ENCODE data around the gene SPRN. TPM values are rescaled to one million over a fixed set of nuclear protein-coding genes. Genes with fewer than 3 reads are reported as not detected.
"Not testable (repeated sequence)": the region's sequence is repeated elsewhere in the genome, so short reads cannot be mapped to it uniquely, and the experiment has no call there.

Gene SPRN
- total RNA-seq, 2 experiments from 2014 or later, result not detected

DNA sequence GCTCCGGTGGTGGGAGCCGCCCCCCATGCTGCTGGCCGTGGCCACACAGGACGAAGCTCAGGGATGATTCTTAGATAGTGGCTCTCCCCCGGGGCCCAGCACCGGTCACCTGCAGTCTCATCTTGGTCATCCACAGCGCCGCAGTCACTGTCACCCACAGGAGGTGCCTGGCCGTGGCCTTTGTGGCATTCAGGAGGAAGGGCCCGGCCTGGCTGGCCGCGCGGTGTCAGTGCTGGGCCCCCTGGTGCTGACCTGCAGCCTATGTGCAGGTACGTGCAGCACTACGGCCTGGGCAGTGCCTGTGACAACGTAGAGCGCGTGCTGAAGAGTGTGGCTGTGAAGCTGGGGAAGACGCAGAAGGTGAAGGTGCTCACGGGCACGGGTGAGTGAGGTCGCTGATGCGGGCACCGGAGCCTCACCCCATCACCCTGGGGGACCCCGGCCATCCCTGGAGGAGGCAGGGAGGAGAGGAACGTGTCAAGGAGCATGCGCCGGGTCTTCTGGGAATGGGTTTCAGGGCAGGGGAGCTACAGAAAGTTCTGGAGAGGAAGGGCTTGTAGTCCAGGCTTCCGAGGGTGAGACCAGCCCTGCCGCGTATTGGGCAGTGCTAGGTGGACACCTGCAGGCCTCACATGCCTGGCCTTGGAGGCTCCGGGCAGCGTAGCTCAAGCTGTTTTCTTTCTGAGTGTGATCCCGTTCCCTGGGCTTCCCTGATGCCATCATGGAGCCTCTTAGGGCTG lies 5.0 kb downstream of the SPRN start:
- peaks cover 1% of the 10 kb centered on the region for H3K4me1 Mint-ChIP-seq
- peaks cover 9% of the 10 kb centered on the region for H3K9me3 Mint-ChIP-seq
- POLR2A ChIA-PET, result interaction anchor here (1.4 kb wide), 1 partner anchor 38 kb away, joined by 3 read pairs; no protein-coding TSS in a partner anchor
- no peak for DNase-seq
- no peak for ATAC-seq (ENCODE audit: low read depth)
- no peak overlapping the region for H3K27ac Mint-ChIP-seq
- H3K36me3 Mint-ChIP-seq, result peaks cover 16% of the 10 kb centered on the region
- peaks cover 9% of the 10 kb centered on the region for H3K27me3 Mint-ChIP-seq
- H3K4me3 Mint-ChIP-seq, result no peak overlapping the region

GRCh38 chr10:133418289-133418993 lies 6.0 kb downstream of the SPRN start:
- POLR2A ChIA-PET, result interaction anchor here (1.4 kb wide), 1 partner anchor 37 kb away, joined by 3 read pairs; no protein-coding TSS in a partner anchor
- H3K36me3 Mint-ChIP-seq, result peaks cover 23% of the 10 kb centered on the region
- ATAC-seq (ENCODE audit: low read depth), result no peak

DNA sequence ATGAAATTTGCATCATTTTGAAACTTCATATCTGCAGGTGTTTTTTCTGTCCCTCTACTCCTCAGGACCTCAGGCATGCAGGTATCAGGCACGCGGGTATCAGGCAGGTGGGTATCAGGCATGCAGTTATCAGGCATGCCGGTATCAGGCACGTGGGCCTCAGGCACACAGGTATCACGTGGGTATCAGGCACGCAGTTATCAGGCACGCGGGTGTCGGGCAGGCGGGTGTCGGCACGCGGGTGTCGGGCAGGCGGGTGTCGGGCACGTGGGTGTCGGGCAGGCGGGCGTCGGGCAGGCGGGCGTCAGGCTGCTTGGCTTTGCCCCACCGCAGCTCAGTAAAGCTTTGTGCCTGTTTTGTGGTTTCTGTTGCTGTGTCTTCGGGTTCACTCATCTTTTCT lies 8.7 kb downstream of the SPRN start:
- H3K9me3 Mint-ChIP-seq, result peaks cover 21% of the 10 kb centered on the region
- H3K27me3 Mint-ChIP-seq, result no peaks in the 10 kb centered on the region
- no peak for ATAC-seq (ENCODE audit: low read depth)
- DNase-seq, result peak; percentile 21
- POLR2A ChIA-PET, result no interaction called here
- H3K36me3 Mint-ChIP-seq, result peaks cover 48% of the 10 kb centered on the region
- no peak overlapping the region for H3K4me3 Mint-ChIP-seq
- H3K4me1 Mint-ChIP-seq, result peaks cover 1% of the 10 kb centered on the region
- H3K27ac Mint-ChIP-seq, result no peak overlapping the region

More at GRCh38 chr10:133418289-133418993, 6.0 kb downstream of the SPRN start:
- peaks cover 6% of the 10 kb centered on the region for H3K27me3 Mint-ChIP-seq
- DNase-seq, result no peak
- peaks cover 11% of the 10 kb centered on the region for H3K9me3 Mint-ChIP-seq
- H3K27ac Mint-ChIP-seq, result no peak overlapping the region
- H3K4me3 Mint-ChIP-seq, result no peak overlapping the region
- H3K4me1 Mint-ChIP-seq, result peaks cover 1% of the 10 kb centered on the region

- ATAC-seq (ENCODE audit: low read depth); POLR2A ChIA-PET; H3K4me3 Mint-ChIP-seq; H3K27ac Mint-ChIP-seq; H3K4me1 Mint-ChIP-seq; H3K27me3 Mint-ChIP-seq; DNase-seq: not testable (repeated sequence)
- Mint-ChIP-seq H3K36me3 (peaks cover 60% of the 10 kb centered on the region), H3K9me3 (peaks cover 27% of the 10 kb centered on the region)
These were observed 10.0 kb downstream of the SPRN start for GRCh38 chr10:133414401-133414800.

GRCh38 chr10:133412381-133412711 lies 12.1 kb downstream of the SPRN start:
- no peak overlapping the region for H3K4me3 Mint-ChIP-seq
- peaks cover 78% of the 10 kb centered on the region for H3K36me3 Mint-ChIP-seq
- ATAC-seq (ENCODE audit: low read depth), result no peak
- POLR2A ChIA-PET, result interaction anchor here (1.5 kb wide), 1 partner anchor 10 kb away, joined by 4 read pairs; no protein-coding TSS in a partner anchor
- no peaks in the 10 kb centered on the region for H3K27me3 Mint-ChIP-seq
- DNase-seq, result no peak
- peaks cover 31% of the 10 kb centered on the region for H3K9me3 Mint-ChIP-seq
- H3K27ac Mint-ChIP-seq, result no peak overlapping the region
- peaks cover 7% of the 10 kb centered on the region for H3K4me1 Mint-ChIP-seq

DNA sequence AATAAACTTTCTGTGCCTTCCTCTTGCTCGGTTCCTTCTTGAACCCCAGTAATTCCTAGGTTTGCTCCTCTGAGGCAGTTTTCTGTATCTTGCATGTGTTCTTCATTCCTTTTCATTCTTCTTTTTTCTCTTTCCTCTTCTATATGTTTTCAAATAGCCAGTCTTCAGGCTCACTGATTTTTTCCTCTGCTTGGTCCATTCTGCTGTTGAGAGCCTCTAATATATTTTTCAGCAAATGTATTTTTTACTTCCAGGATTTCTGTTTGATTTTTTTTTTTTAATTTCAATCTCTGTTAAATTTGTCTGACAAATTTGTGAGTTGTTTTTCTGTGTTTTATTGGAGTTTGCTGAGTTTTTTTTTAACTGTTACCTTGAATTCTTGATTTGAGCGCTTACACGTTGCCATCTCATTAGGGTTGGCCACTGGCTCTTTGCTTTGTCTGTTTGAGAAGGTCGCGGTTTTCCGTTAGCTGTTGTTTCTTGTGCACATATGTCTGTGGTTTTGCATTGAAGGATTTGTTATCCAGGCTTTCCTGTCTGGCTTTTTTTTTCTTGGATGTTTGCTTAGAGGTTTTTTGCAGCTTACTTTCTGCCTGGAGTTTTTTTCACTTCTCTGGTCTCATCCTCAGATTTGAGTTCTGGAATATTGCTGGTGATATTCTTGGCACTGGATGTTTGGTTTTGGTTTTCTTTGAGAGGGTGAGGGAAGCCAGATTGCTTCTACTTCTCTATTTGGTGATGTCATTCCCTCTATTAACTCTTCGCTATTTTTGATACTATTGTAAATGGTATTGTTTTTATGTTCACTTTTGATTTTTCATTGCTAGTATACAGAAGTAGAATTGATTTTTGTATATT lies 12.7 kb downstream of the SPRN start:
- Mint-ChIP-seq H3K36me3 (peaks cover 83% of the 10 kb centered on the region), H3K27ac (no peak overlapping the region), H3K4me1 (peaks cover 10% of the 10 kb centered on the region), H3K4me3 (no peak overlapping the region), H3K27me3 (no peaks in the 10 kb centered on the region), H3K9me3 (peaks cover 31% of the 10 kb centered on the region)
- POLR2A ChIA-PET, result interaction anchor here (1.5 kb wide), 1 partner anchor 10 kb away, joined by 4 read pairs; no protein-coding TSS in a partner anchor
- DNase-seq (no peak), ATAC-seq (ENCODE audit: low read depth) (no peak)

DNA sequence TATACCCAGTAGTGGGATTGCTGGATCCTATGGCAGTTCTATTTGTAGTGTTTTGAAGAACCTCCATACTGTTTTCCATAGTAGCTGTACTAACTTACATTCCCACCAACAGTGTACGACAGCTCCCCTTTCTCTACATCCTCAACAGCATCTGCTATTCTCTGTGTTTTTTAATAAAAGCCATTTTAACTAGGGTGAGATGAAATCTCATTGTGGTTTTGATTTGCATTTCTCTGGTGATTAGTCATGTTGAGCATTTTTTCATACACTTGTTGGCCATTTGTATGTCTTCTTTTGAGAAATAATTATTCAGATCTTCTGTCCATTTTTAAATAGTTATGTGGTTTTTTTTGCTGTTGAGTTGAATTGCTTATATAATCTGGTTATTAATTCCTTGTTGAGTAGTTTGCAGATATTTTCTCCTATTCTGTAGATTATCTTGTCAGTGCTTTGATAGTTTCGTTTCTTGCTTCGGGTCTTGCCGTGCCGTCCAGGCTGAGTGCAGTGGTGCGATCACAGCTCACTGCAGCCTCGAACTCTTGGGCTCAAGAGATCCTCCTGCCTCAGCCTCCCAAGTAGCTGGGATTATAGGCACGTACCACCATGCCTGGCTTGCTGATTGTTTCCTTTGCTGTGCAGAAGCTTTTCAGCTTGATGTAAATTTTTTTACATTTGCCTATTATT lies 18.4 kb downstream of the SPRN start:
- Mint-ChIP-seq H3K4me3 (no peak overlapping the region), H3K4me1 (peaks cover 26% of the 10 kb centered on the region), H3K27me3 (no peaks in the 10 kb centered on the region), H3K27ac (no peak overlapping the region), H3K9me3 (peaks cover 10% of the 10 kb centered on the region), H3K36me3 (peaks cover 67% of the 10 kb centered on the region)
- POLR2A ChIA-PET, result no interaction called here
- DNase-seq (no peak), ATAC-seq (ENCODE audit: low read depth) (no peak)

DNA sequence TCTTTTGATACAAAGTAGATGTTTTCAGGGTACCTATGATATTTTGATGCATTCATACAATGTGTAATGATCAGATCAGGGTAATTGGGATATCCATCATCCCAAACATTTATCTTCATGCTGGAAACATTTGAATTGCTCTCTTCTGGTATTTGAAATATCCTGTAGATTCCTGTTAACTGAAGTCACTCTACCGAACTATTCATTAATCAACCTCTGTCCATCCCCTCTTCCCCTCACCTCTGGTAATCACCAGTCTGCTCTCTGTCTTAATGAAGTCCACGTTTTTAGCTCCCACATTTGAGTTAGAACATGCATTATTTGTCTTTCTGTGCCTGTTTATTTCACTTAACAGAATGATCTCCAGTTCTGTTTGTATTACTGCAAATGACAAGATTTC lies 19.2 kb downstream of the SPRN start:
- peaks cover 61% of the 10 kb centered on the region for H3K36me3 Mint-ChIP-seq
- peaks cover 9% of the 10 kb centered on the region for H3K9me3 Mint-ChIP-seq
- peaks cover 30% of the 10 kb centered on the region for H3K4me1 Mint-ChIP-seq
- DNase-seq, result no peak
- POLR2A ChIA-PET, result no interaction called here
- H3K27me3 Mint-ChIP-seq, result no peaks in the 10 kb centered on the region
- no peak overlapping the region for H3K4me3 Mint-ChIP-seq
- no peak for ATAC-seq (ENCODE audit: low read depth)
- no peak overlapping the region for H3K27ac Mint-ChIP-seq

GRCh38 chr10:133403784-133404183 lies 20.6 kb downstream of the SPRN start:
- H3K4me1 Mint-ChIP-seq, result peaks cover 36% of the 10 kb centered on the region
- POLR2A ChIA-PET, result no interaction called here

DNA sequence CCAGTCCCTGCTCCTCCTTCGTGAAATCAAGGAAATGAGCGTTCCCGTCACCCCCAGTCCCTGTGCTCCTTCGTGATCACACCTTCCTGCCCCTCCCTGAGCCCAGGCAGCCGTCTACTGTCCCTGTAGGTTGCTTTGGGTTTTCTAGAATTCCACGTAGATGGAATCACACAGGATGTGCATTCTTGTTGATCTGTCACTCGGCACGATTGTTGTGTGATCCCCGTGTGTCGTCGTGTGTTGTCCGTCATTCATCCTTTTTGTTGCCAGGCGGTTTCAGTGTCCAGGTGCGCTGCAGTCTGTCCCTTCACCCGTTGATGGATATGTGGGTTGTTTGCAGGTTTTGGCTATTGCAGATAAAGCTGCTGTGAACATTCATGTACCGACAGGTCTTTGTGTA lies 21.1 kb downstream of the SPRN start:
- H3K9me3 Mint-ChIP-seq, result peaks cover under 1% of the 10 kb centered on the region
- no peak overlapping the region for H3K4me3 Mint-ChIP-seq
- no peak for ATAC-seq (ENCODE audit: low read depth)
- peaks cover 36% of the 10 kb centered on the region for H3K4me1 Mint-ChIP-seq
- no peak for DNase-seq
- H3K27me3 Mint-ChIP-seq, result no peaks in the 10 kb centered on the region
- POLR2A ChIA-PET, result no interaction called here
- H3K36me3 Mint-ChIP-seq, result peaks cover 44% of the 10 kb centered on the region
- no peak overlapping the region for H3K27ac Mint-ChIP-seq

More at GRCh38 chr10:133403784-133404183, 20.6 kb downstream of the SPRN start:
- Mint-ChIP-seq H3K9me3 (peaks cover 3% of the 10 kb centered on the region), H3K36me3 (peaks cover 48% of the 10 kb centered on the region), H3K27ac (no peak overlapping the region), H3K27me3 (no peaks in the 10 kb centered on the region), H3K4me3 (no peak overlapping the region)
- DNase-seq (no peak), ATAC-seq (ENCODE audit: low read depth) (no peak)

DNA sequence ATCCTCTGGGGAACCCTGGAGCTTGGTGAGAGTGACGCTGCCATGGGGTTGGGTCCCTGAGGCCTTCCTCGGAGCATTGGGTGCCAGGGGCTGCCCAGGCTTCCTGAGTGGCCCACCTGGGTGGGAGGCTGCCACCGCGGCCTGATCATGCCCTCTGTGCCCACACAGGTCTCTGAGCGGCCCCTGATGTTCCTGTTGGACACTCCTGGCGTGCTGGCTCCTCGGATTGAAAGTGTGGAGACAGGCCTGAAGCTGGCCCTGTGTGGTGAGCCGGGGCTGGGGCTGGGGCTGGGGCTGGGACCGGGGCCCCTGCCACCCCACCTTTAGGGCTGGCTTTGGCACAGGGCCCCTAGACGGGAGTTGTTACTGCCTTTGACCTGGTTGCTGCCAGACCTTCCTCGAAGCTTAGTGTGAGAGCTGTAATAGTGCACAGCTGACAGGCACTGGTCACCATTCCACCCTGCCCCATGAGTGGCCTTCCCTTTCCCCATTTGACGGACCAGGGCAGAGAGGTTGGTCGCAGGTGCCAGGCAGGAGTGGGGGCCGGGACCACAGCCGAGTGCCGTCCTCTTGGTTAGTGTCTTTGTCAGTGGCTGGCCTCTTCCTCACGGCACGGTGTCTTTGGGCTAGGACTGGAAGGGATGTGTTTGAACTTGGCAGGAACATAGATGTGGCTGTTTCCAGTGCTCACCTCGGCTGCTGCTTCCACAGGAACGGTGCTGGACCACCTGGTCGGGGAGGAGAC lies 22.3 kb downstream of the SPRN start:
- Mint-ChIP-seq H3K4me1 (peaks cover 34% of the 10 kb centered on the region), H3K9me3 (no peaks in the 10 kb centered on the region), H3K27me3 (no peaks in the 10 kb centered on the region), H3K36me3 (peaks cover 41% of the 10 kb centered on the region), H3K4me3 (no peak overlapping the region), H3K27ac (peak overlapping the region; percentile 38)
- no peak for ATAC-seq (ENCODE audit: low read depth)
- no peak for DNase-seq
- POLR2A ChIA-PET, result interaction anchor here (1.9 kb wide), 1 partner anchor 12 kb away, joined by 12 read pairs; no protein-coding TSS in a partner anchor

DNA sequence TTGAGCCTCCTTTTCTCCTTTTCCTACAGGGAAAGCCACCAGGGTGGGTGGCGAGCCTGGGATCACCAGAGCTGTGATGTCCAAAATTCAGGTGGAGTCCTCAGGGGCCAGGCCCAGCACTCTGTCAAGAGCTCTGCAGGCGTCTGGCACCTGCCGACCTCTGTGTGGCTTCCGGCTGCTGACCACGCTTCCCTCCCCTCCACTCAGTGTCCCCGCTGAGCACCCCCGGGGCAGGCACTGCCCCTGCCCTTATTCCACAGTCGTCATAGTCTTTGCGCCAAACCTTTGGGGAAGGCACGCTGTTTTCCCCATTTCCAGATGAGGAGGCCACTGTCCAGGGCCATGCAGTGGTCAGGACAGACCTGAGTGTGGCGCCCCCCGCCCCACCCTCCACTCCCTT lies 22.9 kb downstream of the SPRN start:
- Mint-ChIP-seq H3K36me3 (peaks cover 35% of the 10 kb centered on the region), H3K9me3 (no peaks in the 10 kb centered on the region), H3K27ac (peak overlapping the region; percentile 83), H3K4me3 (peak overlapping the region; percentile 58), H3K27me3 (no peaks in the 10 kb centered on the region), H3K4me1 (peaks cover 31% of the 10 kb centered on the region)
- no peak for DNase-seq
- POLR2A ChIA-PET, result interaction anchor here (1.2 to 1.9 kb wide), 2 partner anchors 11 to 28 kb away, joined by 3 to 12 read pairs; no protein-coding TSS in a partner anchor
- peak; percentile 21 for ATAC-seq (ENCODE audit: low read depth)
